Measurements from ENCODE around the gene CDH18.

CDH18 gene

DNA sequence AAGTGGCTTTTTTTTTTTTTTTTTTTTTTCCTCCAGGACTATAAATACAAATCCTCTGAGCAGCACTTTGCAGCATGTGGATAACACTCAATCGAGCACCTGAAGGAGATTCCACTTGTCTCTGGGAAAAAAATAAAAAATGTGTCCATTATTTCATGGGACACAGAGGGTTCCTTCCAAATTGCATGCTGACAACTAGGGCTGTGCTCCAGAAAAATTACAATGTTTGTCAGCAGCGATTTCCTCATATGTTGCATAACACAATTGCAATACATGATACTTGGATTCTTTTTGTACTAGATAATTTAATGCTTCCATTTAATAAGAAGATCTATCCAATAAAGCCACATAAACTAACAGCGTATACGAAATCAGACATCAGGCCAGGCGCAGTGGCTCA, 84.4 kb downstream of the CDH18 start:
- Mint-ChIP-seq H3K4me1 (ENCODE audit: low read depth) (no peaks in the 10 kb centered on the region), H3K4me3 (no peak overlapping the region), H3K27ac (no peak overlapping the region), H3K27me3 (no peaks in the 10 kb centered on the region), H3K36me3 (ENCODE audit: low read depth) (no peaks in the 10 kb centered on the region), H3K9me3 (peaks cover 4% of the 10 kb centered on the region)

- Mint-ChIP-seq H3K4me3 (no peak overlapping the region), H3K27ac (no peak overlapping the region), H3K4me1 (ENCODE audit: low read depth) (no peaks in the 10 kb centered on the region), H3K27me3 (no peaks in the 10 kb centered on the region), H3K9me3 (peaks cover 4% of the 10 kb centered on the region), H3K36me3 (ENCODE audit: low read depth) (no peaks in the 10 kb centered on the region)
Measured at GRCh38 chr5:19902316-19902934, 85.6 kb downstream of the CDH18 start.

- Mint-ChIP-seq H3K27me3 (no peaks in the 10 kb centered on the region), H3K9me3 (peaks cover 5% of the 10 kb centered on the region), H3K27ac (no peak overlapping the region), H3K36me3 (ENCODE audit: low read depth) (no peaks in the 10 kb centered on the region), H3K4me3 (no peak overlapping the region), H3K4me1 (ENCODE audit: low read depth) (no peaks in the 10 kb centered on the region)
Measured at GRCh38 chr5:19900269-19900668, 87.7 kb downstream of the CDH18 start.

- Mint-ChIP-seq H3K36me3 (ENCODE audit: low read depth) (no peaks in the 10 kb centered on the region), H3K4me1 (ENCODE audit: low read depth) (no peaks in the 10 kb centered on the region), H3K27me3 (no peaks in the 10 kb centered on the region), H3K27ac (no peak overlapping the region), H3K4me3 (no peak overlapping the region), H3K9me3 (peaks cover 12% of the 10 kb centered on the region)
Measured at GRCh38 chr5:19891658-19892057, 96.3 kb downstream of the CDH18 start.

- Mint-ChIP-seq H3K27me3 (no peaks in the 10 kb centered on the region), H3K4me3 (no peak overlapping the region), H3K4me1 (ENCODE audit: low read depth) (no peaks in the 10 kb centered on the region), H3K9me3 (peaks cover 8% of the 10 kb centered on the region), H3K27ac (no peak overlapping the region), H3K36me3 (ENCODE audit: low read depth) (no peaks in the 10 kb centered on the region)
Measured at GRCh38 chr5:19886123-19886917, 101.7 kb downstream of the CDH18 start.

DNA sequence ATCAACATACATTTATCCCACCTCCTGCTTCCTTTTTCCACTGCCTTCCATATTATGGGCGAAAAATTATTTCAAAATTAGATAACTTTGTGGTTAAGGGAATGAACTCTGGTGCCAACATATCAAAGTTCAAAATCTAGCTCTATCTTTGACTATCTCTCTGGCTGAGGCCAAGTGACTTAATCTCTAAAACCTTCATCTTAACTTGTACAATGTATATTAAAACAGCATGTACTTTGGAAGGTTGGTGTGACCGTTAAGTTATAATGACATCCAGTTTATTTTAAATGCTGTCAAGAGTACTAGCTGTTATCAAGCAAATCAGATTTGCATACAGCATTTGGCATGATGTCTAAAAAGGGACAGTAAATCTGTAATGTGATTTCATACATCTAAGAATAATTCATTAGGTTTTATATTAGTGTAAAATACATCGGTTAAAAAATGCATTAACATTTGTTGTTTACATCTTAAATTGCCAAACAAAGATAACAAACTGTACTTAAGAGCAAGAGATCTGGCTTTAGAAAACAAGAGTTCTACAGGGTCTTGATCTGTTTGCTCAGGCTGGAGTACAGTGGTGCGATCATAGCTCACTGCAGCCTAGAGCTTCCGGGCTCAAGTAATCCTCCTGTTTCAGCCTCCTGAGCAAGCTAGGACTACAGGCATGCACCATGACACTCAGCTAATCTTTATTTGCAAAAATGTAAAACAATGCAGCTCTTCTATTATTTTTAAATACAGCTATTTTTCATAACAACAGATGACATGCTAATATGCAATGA, 102.8 kb downstream of the CDH18 start:
- Mint-ChIP-seq H3K4me1 (ENCODE audit: low read depth) (no peaks in the 10 kb centered on the region), H3K9me3 (peaks cover 8% of the 10 kb centered on the region), H3K36me3 (ENCODE audit: low read depth) (no peaks in the 10 kb centered on the region), H3K27me3 (no peaks in the 10 kb centered on the region), H3K4me3 (no peak overlapping the region), H3K27ac (no peak overlapping the region)

GRCh38 chr5:19880859-19881436, 107.1 kb downstream of the CDH18 start:
- Mint-ChIP-seq H3K4me3 (no peak overlapping the region), H3K36me3 (ENCODE audit: low read depth) (no peaks in the 10 kb centered on the region), H3K9me3 (peaks cover 9% of the 10 kb centered on the region), H3K4me1 (ENCODE audit: low read depth) (no peaks in the 10 kb centered on the region), H3K27me3 (no peaks in the 10 kb centered on the region), H3K27ac (no peak overlapping the region)

DNA sequence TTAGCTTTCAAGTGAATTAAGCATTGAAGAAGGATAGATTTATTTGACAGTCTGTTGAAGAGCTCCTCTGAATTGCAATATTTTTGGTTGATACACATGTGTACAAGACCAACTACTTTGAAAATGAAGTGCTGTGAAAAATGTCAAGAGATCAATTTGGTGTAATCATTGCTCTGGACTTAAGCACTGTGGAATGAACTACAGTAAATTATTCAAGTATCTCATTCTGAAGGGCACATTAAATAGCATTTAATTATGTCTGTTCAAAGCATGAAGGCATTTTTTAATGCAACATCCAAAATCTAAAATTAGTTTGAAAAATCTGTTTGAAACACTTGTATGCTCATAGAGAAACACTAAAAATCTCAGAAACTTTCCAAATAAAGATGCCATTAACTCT, 107.5 kb downstream of the CDH18 start:
- H3K27me3 Mint-ChIP-seq: no peaks in the 10 kb centered on the region
- H3K9me3 Mint-ChIP-seq: peaks cover 9% of the 10 kb centered on the region
- no peaks in the 10 kb centered on the region for H3K36me3 Mint-ChIP-seq (ENCODE audit: low read depth)
- H3K4me1 Mint-ChIP-seq (ENCODE audit: low read depth): no peaks in the 10 kb centered on the region
- no peak overlapping the region for H3K27ac Mint-ChIP-seq
- no peak overlapping the region for H3K4me3 Mint-ChIP-seq

GRCh38 chr5:19874811-19875210, 113.2 kb downstream of the CDH18 start:
- Mint-ChIP-seq H3K36me3 (ENCODE audit: low read depth) (no peaks in the 10 kb centered on the region), H3K9me3 (peaks cover 16% of the 10 kb centered on the region), H3K4me3 (no peak overlapping the region), H3K27me3 (no peaks in the 10 kb centered on the region), H3K4me1 (ENCODE audit: low read depth) (no peaks in the 10 kb centered on the region), H3K27ac (no peak overlapping the region)

GRCh38 chr5:19866090-19866450, 121.9 kb downstream of the CDH18 start:
- no peaks in the 10 kb centered on the region for H3K36me3 Mint-ChIP-seq (ENCODE audit: low read depth)
- peaks cover 22% of the 10 kb centered on the region for H3K9me3 Mint-ChIP-seq
- H3K27ac Mint-ChIP-seq: no peak overlapping the region
- no peaks in the 10 kb centered on the region for H3K4me1 Mint-ChIP-seq (ENCODE audit: low read depth)
- no peak overlapping the region for H3K4me3 Mint-ChIP-seq
- H3K27me3 Mint-ChIP-seq: no peaks in the 10 kb centered on the region

- Mint-ChIP-seq H3K27me3 (no peaks in the 10 kb centered on the region), H3K4me1 (ENCODE audit: low read depth) (no peaks in the 10 kb centered on the region), H3K36me3 (ENCODE audit: low read depth) (no peaks in the 10 kb centered on the region), H3K9me3 (peaks cover 22% of the 10 kb centered on the region), H3K4me3 (no peak overlapping the region), H3K27ac (no peak overlapping the region)
Measured at GRCh38 chr5:19865336-19866089, 122.5 kb downstream of the CDH18 start.

DNA sequence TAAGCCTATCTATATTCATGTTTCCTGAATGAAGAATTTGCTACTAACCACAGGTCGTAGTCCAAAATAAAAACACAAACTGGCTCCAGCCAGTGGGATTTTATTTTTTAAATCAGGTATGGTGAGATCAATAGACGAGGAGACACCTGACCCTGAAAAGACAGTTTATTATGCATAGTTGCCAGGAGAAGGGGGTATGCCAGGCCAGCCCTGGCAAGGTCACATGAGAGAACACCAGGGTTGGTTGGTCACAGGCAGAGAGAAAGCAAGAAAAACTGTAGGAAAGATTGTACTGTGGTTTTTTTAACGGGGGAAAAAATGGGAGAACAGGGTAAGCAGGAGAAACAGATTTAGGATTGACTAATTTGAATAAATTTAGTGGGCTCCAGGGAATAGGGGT, 125.3 kb downstream of the CDH18 start:
- peaks cover 19% of the 10 kb centered on the region for H3K9me3 Mint-ChIP-seq
- no peaks in the 10 kb centered on the region for H3K36me3 Mint-ChIP-seq (ENCODE audit: low read depth)
- H3K27me3 Mint-ChIP-seq: no peaks in the 10 kb centered on the region
- no peak overlapping the region for H3K4me3 Mint-ChIP-seq
- no peak overlapping the region for H3K27ac Mint-ChIP-seq
- H3K4me1 Mint-ChIP-seq (ENCODE audit: low read depth): no peaks in the 10 kb centered on the region

DNA sequence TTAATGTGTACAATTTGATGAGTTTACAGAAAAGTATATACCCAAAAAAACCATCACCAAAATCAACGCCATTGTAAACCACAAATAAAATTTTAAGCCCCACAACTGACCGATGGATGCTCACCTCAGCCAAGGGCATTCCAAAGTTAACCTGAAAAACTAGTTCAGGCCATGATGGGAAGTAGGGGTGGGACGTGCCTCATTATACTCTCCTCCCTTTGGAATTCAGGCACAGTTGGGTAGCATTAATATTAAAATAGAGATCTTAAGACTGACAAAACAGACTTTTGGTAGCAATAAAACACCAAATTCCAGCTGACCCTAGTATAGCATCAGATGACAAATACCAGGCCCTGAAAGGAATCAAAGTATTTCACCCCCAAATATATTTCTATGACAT, 129.0 kb downstream of the CDH18 start:
- Mint-ChIP-seq H3K27ac (no peak overlapping the region), H3K4me3 (no peak overlapping the region), H3K9me3 (peaks cover 15% of the 10 kb centered on the region), H3K27me3 (no peaks in the 10 kb centered on the region), H3K4me1 (ENCODE audit: low read depth) (no peaks in the 10 kb centered on the region), H3K36me3 (ENCODE audit: low read depth) (no peaks in the 10 kb centered on the region)

DNA sequence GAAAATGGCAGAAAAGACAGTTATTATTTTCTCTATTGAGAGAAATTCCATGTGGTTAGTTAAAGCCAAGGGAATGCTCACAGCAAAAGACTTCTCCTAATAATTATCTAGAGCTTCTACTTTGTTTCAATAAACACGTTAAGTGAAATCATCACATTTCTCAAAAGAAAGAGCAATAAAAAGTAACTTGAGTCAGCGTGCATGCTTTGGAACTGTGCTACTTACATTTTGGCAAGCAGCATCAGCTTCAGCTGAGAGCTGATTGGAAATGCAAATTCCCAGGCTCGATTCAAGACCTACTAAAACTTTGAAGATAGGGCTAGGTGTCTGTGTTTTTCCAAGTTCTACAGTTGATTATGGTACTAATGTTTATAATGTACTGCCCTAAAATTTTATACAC, 132.1 kb downstream of the CDH18 start:
- no peak overlapping the region for H3K4me3 Mint-ChIP-seq
- H3K27ac Mint-ChIP-seq: no peak overlapping the region
- no peaks in the 10 kb centered on the region for H3K27me3 Mint-ChIP-seq
- no peaks in the 10 kb centered on the region for H3K36me3 Mint-ChIP-seq (ENCODE audit: low read depth)
- H3K9me3 Mint-ChIP-seq: peaks cover 12% of the 10 kb centered on the region
- H3K4me1 Mint-ChIP-seq (ENCODE audit: low read depth): no peaks in the 10 kb centered on the region
